PC-3 (cell line): ENCODE data around the gene ALCAM. TPM values are rescaled to one million over a fixed set of nuclear protein-coding genes. Genes with fewer than 3 reads are reported as not detected.

ENCODE experiments used
- ATAC-seq: fragments of 200-7000 bp; cut with Tn5 transposase; 2 replicates; pipeline ENCODE4 v1.9.1; 2020; ENCODE audit warnings: mild to moderate bottlenecking, moderate library complexity
- BruUV-seq: library from RNA; stranded (reverse); fragments of 400-500 nt; replicated peaks from 2 replicates; lab custom pipeline; 2021; lab: Mats Ljungman, UMichigan
- CTCF ChIA-PET: fragments of 300-600 bp; sonication (Branson Sonifier 250); formaldehyde crosslinking; loops from one replicate; lab custom pipeline; 2022; ENCODE audit warnings: antibody characterized with exemption; lab: Charles Lee
- POLR2A ChIA-PET: fragments of 300-600 bp; sonication (Branson Sonifier 250); formaldehyde crosslinking; loops from one replicate; lab custom pipeline; 2022; ENCODE audit warnings: antibody characterized with exemption; ENCODE audit not compliant: unreplicated experiment; lab: Charles Lee
- DNase-seq: peaks from one replicate; pipeline ENCODE4 v3.0.0-alpha.2; 2015
- H2AFZ ChIP-seq: fragments of 300-600 bp; sonication (generic); 2 replicates; pipeline ENCODE4 v1.6.0; 2016; ENCODE audit warnings: antibody characterized with exemption, low read length
- H3F3A ChIP-seq: fragments of 300-600 bp; sonication (generic); one replicate; pipeline ENCODE4 v1.6.0; 2017; ENCODE audit warnings: antibody characterized with exemption, low read length, control low read depth, mild to moderate bottlenecking; ENCODE audit not compliant: unreplicated experiment
- H3K27ac ChIP-seq: fragments of 300-600 bp; sonication (generic); 2 replicates; pipeline ENCODE4 v1.5.1; 2016; ENCODE audit warnings: mild to moderate bottlenecking, low read length
- H3K27me3 ChIP-seq: fragments of 300-600 bp; sonication (generic); 2 replicates; pipeline ENCODE4 v1.6.1; 2016; ENCODE audit warnings: low read length, mixed read lengths
- H3K36me3 ChIP-seq: fragments of 300-600 bp; sonication (generic); 2 replicates; pipeline ENCODE4 v1.6.1; 2016; ENCODE audit warnings: low read depth, mixed run types, low read length, mixed read lengths
- H3K4me1 ChIP-seq: fragments of 300-600 bp; sonication (generic); 2 replicates; pipeline ENCODE4 v1.5.1; 2016; ENCODE audit warnings: low read length; ENCODE audit not compliant: insufficient read depth
- H3K4me2 ChIP-seq: fragments of 300-600 bp; sonication (generic); 2 replicates; pipeline ENCODE4 v1.6.0; 2016; ENCODE audit warnings: low read length
- H3K4me3 ChIP-seq: fragments of 300-600 bp; sonication (generic); 2 replicates; pipeline ENCODE4 v1.5.1; 2016; ENCODE audit warnings: mild to moderate bottlenecking, low read length, mixed read lengths
- H3K79me2 ChIP-seq: fragments of 300-600 bp; sonication (generic); 2 replicates; pipeline ENCODE4 v1.6.1; 2017; ENCODE audit warnings: low read length, mixed read lengths
- H3K9ac ChIP-seq: fragments of 300-600 bp; sonication (generic); 2 replicates; pipeline ENCODE4 v1.6.0; 2016; ENCODE audit warnings: mild to moderate bottlenecking, low read length
- H3K9me2 ChIP-seq: fragments of 300-600 bp; sonication (generic); replicated peaks from 2 replicates; pipeline ENCODE4 v1.6.1; 2016; ENCODE audit warnings: mixed run types, low read length, mixed read lengths
- H3K9me3 ChIP-seq: fragments of 300-600 bp; sonication (generic); 2 replicates; pipeline ENCODE4 v1.6.1; 2016; ENCODE audit warnings: low read length, mixed read lengths
- H4K20me1 ChIP-seq: fragments of 300-600 bp; sonication (generic); 2 replicates; pipeline ENCODE4 v1.6.1; 2016; ENCODE audit warnings: low read length, mixed read lengths
- EZH2 ChIP-seq: fragments of 300-600 bp; sonication (generic); IDR thresholded peaks from one replicate; pipeline ENCODE4 v1.6.1; 2017; ENCODE audit warnings: antibody characterized with exemption, mild to moderate bottlenecking, low read length; ENCODE audit not compliant: unreplicated experiment
- EZH2phosphoT487 ChIP-seq: fragments of 300-600 bp; sonication (generic); IDR thresholded peaks from 2 replicates; pipeline ENCODE4 v1.6.1; 2018; ENCODE audit warnings: mild to moderate bottlenecking, antibody characterized with exemption, low read length, borderline replicate concordance
- intact Hi-C: fragments of 100-400 bp; cut with micrococcal nuclease; formaldehyde crosslinking; loops from 2 replicates; pipeline ENCODE4 v1.9.0; 2023
- total RNA-seq: library from RNA; depleted of rRNA; stranded (reverse); fragments of >200 nt; gene quantifications from 2 replicates; pipeline ENCODE4 v1.2.3, GENCODE V29; 2014
- TF ChIP-seq, protein P1 (sequence below): fragments of 300-600 bp; sonication (generic); conservative IDR thresholded peaks from 2 replicates; pipeline ENCODE4 v1.5.1; 2017; ENCODE audit warnings: antibody characterized with exemption, low read depth, mild to moderate bottlenecking, low read length

ALCAM gene
- total RNA-seq, 1 experiment from 2014 or later: 169 TPM

- intact Hi-C loops: no loop called here
- H3K27ac ChIP-seq: no peak overlapping the region
- H3K9me2 ChIP-seq: no peaks in the 10 kb centered on the region
- H3K36me3 ChIP-seq: 0 out of 2 replicates have a peak, but pooled peaks cover under 1% of the 10 kb centered on the region
- ATAC-seq (no peak), DNase-seq (no peak)
- H4K20me1 ChIP-seq: peaks cover 6% of the 10 kb centered on the region; the same call in 1 of the 2 replicates
- no peaks in the 10 kb centered on the region for H3F3A ChIP-seq
- BruUV-seq: no TSS peak
- no peak overlapping the region for H3K4me3 ChIP-seq
- no peaks in the 10 kb centered on the region for H3K9me3 ChIP-seq
- no peaks in the 10 kb centered on the region for H3K4me1 ChIP-seq
- H3K9ac ChIP-seq: no peak overlapping the region
- no peak overlapping the region for H3K4me2 ChIP-seq
- peaks cover 68% of the 10 kb centered on the region for H3K79me2 ChIP-seq
- H3K27me3 ChIP-seq: no peaks in the 10 kb centered on the region
- TF ChIP-seq, protein P1, sequence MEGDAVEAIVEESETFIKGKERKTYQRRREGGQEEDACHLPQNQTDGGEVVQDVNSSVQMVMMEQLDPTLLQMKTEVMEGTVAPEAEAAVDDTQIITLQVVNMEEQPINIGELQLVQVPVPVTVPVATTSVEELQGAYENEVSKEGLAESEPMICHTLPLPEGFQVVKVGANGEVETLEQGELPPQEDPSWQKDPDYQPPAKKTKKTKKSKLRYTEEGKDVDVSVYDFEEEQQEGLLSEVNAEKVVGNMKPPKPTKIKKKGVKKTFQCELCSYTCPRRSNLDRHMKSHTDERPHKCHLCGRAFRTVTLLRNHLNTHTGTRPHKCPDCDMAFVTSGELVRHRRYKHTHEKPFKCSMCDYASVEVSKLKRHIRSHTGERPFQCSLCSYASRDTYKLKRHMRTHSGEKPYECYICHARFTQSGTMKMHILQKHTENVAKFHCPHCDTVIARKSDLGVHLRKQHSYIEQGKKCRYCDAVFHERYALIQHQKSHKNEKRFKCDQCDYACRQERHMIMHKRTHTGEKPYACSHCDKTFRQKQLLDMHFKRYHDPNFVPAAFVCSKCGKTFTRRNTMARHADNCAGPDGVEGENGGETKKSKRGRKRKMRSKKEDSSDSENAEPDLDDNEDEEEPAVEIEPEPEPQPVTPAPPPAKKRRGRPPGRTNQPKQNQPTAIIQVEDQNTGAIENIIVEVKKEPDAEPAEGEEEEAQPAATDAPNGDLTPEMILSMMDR: no peak
- TF ChIP-seq EZH2phosphoT487 (no peak), EZH2 (no peak)
- ChIA-PET POLR2A (interaction anchor here (0.7 kb wide), 1 partner anchor 893 kb away, joined by 4 read pairs; no protein-coding TSS in a partner anchor), CTCF (interaction anchor here (0.5 kb wide), 1 partner anchor 98 kb away, joined by 4 read pairs; no protein-coding TSS in a partner anchor)
- H2AFZ ChIP-seq: no peak overlapping the region
Observed at GRCh38 chr3:105499961-105500360, 133.3 kb downstream of the ALCAM start.

DNA sequence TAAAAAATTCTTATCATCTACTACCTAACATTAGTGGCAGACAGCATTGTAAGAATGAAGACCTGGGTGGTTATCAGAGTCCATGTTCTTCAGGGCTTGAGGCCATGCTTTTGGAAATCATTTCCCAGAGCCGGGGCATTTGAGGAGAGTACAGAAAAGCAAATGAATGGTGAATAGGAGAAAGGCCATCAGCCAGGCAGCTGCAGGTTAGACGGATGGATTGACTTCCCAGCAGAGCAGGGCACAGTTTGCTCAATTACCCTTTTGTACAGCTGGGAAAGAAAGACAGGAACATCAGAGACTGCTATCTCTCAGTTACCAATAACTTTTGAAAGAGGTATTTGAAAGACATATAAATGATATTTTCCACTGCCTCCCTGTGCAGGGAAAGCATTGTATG lies 135.6 kb downstream of the ALCAM start:
- Histone ChIP-seq H3K4me3 (no peak overlapping the region), H3K4me2 (no peak overlapping the region), H3K27me3 (no peaks in the 10 kb centered on the region), H4K20me1 (peaks cover 6% of the 10 kb centered on the region; the same call in 1 of the 2 replicates), H3K79me2 (peaks cover 79% of the 10 kb centered on the region), H3K9ac (no peak overlapping the region), H3K36me3 (no peaks in the 10 kb centered on the region), H3K4me1 (no peaks in the 10 kb centered on the region), H3K27ac (no peak overlapping the region), H3K9me3 (no peaks in the 10 kb centered on the region), H3F3A (no peaks in the 10 kb centered on the region), H2AFZ (no peak overlapping the region), H3K9me2 (no peaks in the 10 kb centered on the region)
- ATAC-seq (no peak), DNase-seq (no peak)
- CTCF ChIA-PET: no interaction called here
- POLR2A ChIA-PET: no interaction called here
- no TSS peak for BruUV-seq
- TF ChIP-seq EZH2 (no peak), EZH2phosphoT487 (no peak)
- TF ChIP-seq, protein P1: no peak
- intact Hi-C loops: no loop called here

- intact Hi-C loops: no loop called here
- Histone ChIP-seq H3F3A (no peaks in the 10 kb centered on the region), H4K20me1 (peaks cover 6% of the 10 kb centered on the region; the same call in 1 of the 2 replicates), H3K9ac (no peak overlapping the region), H3K27me3 (no peaks in the 10 kb centered on the region), H3K4me3 (no peak overlapping the region), H3K79me2 (peaks cover 81% of the 10 kb centered on the region), H3K9me2 (no peaks in the 10 kb centered on the region), H3K4me1 (no peaks in the 10 kb centered on the region), H2AFZ (no peak overlapping the region), H3K27ac (no peak overlapping the region), H3K9me3 (no peaks in the 10 kb centered on the region), H3K36me3 (no peaks in the 10 kb centered on the region), H3K4me2 (no peak overlapping the region)
- peak; percentile 51; the same call in 1 of the 2 replicates for ATAC-seq
- POLR2A ChIA-PET: no interaction called here
- CTCF ChIA-PET: no interaction called here
- TF ChIP-seq, protein P1: no peak
- TF ChIP-seq EZH2phosphoT487: no peak
- TF ChIP-seq EZH2: no peak
- no TSS peak for BruUV-seq
- DNase-seq: no peak
Observed at GRCh38 chr3:105503191-105503593, 136.5 kb downstream of the ALCAM start.
